Choroid plexus epithelial cell (primary cell): ENCODE data around the gene GXYLT2.

Experiments
- DNase-seq: peaks from one replicate; pipeline ENCODE4 v3.0.0-alpha.2; 2010; ENCODE audit warnings: low read depth
- H3K4me3 ChIP-seq: 2 replicates; pipeline ENCODE4 v1.5.1; 2011; ENCODE audit warnings: low read depth, mild to moderate bottlenecking, control low read depth, low read length, moderate library complexity
- TF ChIP-seq, protein P1 (sequence below): conservative IDR thresholded peaks from 2 replicates; pipeline ENCODE4 v1.5.1; 2011; ENCODE audit warnings: low read depth, mild to moderate bottlenecking, control low read depth, inconsistent platforms, low read length, moderate library complexity

Gene GXYLT2

GRCh38 chr3:72950372-72950771 is 62.5 kb downstream of the GXYLT2 start:
- DNase-seq: no peak
- TF ChIP-seq, protein P1, sequence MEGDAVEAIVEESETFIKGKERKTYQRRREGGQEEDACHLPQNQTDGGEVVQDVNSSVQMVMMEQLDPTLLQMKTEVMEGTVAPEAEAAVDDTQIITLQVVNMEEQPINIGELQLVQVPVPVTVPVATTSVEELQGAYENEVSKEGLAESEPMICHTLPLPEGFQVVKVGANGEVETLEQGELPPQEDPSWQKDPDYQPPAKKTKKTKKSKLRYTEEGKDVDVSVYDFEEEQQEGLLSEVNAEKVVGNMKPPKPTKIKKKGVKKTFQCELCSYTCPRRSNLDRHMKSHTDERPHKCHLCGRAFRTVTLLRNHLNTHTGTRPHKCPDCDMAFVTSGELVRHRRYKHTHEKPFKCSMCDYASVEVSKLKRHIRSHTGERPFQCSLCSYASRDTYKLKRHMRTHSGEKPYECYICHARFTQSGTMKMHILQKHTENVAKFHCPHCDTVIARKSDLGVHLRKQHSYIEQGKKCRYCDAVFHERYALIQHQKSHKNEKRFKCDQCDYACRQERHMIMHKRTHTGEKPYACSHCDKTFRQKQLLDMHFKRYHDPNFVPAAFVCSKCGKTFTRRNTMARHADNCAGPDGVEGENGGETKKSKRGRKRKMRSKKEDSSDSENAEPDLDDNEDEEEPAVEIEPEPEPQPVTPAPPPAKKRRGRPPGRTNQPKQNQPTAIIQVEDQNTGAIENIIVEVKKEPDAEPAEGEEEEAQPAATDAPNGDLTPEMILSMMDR: no peak
- no peak overlapping the region for H3K4me3 ChIP-seq

GRCh38 chr3:72950801-72951200 is 63.0 kb downstream of the GXYLT2 start:
- TF ChIP-seq, protein P1: no peak
- no peak overlapping the region for H3K4me3 ChIP-seq
- no peak for DNase-seq

- H3K4me3 ChIP-seq: no peak overlapping the region
- TF ChIP-seq, protein P1: no peak
- peak; percentile 25 for DNase-seq
Measured at GRCh38 chr3:72951259-72951722, 63.4 kb downstream of the GXYLT2 start.

DNA sequence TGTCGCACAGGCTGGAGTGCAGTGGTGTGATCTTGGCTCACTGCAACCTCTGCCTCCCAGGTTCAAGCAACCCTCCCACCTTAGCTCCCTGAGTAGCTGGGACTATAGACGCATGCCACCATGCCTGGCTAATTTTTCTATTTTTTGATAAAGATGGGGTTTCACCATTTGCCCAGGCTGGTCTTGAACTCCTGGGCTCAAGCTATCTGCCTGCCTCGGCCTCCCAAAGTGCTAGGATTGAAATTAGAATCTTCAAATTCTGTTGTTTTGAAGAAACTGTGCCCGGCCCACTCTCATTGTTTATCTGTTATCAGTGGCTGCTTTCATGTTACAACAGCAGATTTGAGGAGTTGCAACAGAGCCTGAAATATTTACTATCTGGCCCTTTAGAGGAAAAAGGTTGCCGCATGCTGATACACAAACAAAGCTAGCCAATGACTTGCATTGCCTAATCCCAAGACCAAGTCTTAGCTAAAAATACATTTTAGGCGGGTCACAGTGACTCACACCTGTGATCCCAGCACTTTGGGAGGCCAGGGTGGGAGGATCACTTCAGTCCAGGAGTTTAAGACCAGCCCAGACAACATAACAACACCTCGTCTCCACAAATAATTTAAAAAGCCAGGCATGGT is 65.6 kb downstream of the GXYLT2 start:
- no peak overlapping the region for H3K4me3 ChIP-seq
- peak; percentile 82 for DNase-seq
- TF ChIP-seq, protein P1: no peak

- H3K4me3 ChIP-seq: no peak overlapping the region
- TF ChIP-seq, protein P1: no peak
- no peak for DNase-seq
Measured at GRCh38 chr3:72957297-72957696, 69.5 kb downstream of the GXYLT2 start.

- TF ChIP-seq, protein P1: no peak
- H3K4me3 ChIP-seq: no peak overlapping the region
- no peak for DNase-seq
Measured at GRCh38 chr3:72959336-72959735, 71.5 kb downstream of the GXYLT2 start.

DNA sequence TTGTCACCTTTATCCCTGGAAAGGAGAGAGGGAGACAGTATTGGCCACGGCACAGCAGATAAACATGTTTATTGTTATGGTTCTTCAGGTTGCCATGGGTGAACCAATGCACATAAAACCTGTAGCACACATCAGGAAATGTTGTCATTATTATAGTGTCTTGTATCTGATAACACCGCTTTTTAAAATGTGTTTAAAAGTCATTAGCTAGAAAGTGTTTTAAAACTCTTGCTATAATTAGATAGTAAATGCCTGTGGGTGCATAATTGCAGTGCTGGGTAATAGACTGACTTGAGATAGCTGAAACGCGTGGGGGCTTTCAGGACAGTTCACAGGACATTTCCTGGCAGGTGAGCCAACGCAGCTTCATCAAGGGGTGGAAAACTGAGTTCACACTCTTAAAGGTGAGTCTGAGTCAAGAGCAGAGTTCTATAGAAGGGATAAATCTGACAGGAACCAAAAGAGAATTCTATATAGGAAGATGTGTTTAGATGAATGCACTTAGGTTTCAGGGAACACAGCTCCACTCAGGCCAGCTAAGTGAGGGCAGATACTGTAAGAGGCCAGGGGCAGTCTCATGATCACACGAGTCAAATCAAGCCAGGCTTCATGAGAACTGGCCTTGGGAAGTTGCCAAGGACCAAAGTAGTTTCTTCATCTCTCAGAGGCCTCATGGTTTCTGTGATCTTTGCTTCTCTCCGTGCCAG is 73.1 kb downstream of the GXYLT2 start:
- TF ChIP-seq, protein P1: no peak
- H3K4me3 ChIP-seq: no peak overlapping the region
- peak; percentile 96 for DNase-seq
